ENCODE measurements around the gene SLC25A43. TPM values are rescaled to one million over a fixed set of nuclear protein-coding genes. Genes with fewer than 3 reads are reported as not detected.
A peak's percentile ranks its signal among the peaks of the same experiment; 100 is the strongest.

SLC25A43 gene
- total and polyA plus RNA-seq, 9 of the 15 experiments (the other 6 are each of a cell fraction or from before 2014, with no cell fraction given), result 1.3 to 8.4 (median 4.0) TPM

DNA sequence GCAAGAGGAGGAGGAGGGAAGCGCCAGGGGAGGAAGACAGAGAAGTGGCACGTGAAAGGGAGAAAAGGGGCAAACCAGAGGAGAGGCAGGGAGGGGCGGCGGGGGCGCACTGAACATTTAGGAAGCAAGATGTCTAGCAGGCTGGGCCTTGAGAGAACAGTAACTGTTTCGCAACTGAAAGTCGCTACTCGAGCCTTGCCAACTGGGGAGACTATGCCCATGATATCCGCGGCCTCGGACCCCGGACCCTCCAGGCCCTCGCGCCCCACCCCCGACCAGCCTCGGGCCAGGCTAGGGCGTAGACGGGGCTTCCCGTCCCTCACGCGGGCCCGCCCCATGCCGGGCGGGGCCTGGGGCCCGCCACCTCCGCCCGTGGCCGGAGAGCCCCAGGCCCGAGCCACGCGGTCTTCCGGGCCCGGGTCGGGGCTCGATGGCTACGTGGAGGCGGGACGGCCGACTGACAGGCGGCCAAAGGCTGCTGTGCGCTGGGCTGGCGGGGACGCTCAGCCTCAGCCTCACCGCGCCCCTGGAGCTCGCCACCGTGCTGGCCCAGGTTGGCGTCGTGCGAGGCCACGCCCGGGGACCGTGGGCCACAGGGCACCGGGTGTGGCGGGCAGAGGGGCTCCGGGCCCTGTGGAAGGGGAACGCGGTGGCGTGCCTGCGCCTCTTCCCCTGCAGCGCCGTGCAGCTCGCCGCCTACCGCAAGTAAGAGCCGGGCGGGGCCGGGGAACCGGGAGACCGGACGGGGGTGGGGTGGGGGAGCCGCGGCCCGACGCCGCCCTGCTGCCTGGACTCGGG, at the start of gene SLC25A43 (continued):
- TF ChIP-seq, protein P1, sequence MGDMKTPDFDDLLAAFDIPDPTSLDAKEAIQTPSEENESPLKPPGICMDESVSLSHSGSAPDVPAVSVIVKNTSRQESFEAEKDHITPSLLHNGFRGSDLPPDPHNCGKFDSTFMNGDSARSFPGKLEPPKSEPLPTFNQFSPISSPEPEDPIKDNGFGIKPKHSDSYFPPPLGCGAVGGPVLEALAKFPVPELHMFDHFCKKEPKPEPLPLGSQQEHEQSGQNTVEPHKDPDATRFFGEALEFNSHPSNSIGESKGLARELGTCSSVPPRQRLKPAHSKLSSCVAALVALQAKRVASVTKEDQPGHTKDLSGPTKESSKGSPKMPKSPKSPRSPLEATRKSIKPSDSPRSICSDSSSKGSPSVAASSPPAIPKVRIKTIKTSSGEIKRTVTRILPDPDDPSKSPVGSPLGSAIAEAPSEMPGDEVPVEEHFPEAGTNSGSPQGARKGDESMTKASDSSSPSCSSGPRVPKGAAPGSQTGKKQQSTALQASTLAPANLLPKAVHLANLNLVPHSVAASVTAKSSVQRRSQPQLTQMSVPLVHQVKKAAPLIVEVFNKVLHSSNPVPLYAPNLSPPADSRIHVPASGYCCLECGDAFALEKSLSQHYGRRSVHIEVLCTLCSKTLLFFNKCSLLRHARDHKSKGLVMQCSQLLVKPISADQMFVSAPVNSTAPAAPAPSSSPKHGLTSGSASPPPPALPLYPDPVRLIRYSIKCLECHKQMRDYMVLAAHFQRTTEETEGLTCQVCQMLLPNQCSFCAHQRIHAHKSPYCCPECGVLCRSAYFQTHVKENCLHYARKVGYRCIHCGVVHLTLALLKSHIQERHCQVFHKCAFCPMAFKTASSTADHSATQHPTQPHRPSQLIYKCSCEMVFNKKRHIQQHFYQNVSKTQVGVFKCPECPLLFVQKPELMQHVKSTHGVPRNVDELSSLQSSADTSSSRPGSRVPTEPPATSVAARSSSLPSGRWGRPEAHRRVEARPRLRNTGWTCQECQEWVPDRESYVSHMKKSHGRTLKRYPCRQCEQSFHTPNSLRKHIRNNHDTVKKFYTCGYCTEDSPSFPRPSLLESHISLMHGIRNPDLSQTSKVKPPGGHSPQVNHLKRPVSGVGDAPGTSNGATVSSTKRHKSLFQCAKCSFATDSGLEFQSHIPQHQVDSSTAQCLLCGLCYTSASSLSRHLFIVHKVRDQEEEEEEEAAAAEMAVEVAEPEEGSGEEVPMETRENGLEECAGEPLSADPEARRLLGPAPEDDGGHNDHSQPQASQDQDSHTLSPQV (IDR thresholded peaks at IDR 0.05), result peak; percentile 72
- TF ChIP-seq, protein P2, sequence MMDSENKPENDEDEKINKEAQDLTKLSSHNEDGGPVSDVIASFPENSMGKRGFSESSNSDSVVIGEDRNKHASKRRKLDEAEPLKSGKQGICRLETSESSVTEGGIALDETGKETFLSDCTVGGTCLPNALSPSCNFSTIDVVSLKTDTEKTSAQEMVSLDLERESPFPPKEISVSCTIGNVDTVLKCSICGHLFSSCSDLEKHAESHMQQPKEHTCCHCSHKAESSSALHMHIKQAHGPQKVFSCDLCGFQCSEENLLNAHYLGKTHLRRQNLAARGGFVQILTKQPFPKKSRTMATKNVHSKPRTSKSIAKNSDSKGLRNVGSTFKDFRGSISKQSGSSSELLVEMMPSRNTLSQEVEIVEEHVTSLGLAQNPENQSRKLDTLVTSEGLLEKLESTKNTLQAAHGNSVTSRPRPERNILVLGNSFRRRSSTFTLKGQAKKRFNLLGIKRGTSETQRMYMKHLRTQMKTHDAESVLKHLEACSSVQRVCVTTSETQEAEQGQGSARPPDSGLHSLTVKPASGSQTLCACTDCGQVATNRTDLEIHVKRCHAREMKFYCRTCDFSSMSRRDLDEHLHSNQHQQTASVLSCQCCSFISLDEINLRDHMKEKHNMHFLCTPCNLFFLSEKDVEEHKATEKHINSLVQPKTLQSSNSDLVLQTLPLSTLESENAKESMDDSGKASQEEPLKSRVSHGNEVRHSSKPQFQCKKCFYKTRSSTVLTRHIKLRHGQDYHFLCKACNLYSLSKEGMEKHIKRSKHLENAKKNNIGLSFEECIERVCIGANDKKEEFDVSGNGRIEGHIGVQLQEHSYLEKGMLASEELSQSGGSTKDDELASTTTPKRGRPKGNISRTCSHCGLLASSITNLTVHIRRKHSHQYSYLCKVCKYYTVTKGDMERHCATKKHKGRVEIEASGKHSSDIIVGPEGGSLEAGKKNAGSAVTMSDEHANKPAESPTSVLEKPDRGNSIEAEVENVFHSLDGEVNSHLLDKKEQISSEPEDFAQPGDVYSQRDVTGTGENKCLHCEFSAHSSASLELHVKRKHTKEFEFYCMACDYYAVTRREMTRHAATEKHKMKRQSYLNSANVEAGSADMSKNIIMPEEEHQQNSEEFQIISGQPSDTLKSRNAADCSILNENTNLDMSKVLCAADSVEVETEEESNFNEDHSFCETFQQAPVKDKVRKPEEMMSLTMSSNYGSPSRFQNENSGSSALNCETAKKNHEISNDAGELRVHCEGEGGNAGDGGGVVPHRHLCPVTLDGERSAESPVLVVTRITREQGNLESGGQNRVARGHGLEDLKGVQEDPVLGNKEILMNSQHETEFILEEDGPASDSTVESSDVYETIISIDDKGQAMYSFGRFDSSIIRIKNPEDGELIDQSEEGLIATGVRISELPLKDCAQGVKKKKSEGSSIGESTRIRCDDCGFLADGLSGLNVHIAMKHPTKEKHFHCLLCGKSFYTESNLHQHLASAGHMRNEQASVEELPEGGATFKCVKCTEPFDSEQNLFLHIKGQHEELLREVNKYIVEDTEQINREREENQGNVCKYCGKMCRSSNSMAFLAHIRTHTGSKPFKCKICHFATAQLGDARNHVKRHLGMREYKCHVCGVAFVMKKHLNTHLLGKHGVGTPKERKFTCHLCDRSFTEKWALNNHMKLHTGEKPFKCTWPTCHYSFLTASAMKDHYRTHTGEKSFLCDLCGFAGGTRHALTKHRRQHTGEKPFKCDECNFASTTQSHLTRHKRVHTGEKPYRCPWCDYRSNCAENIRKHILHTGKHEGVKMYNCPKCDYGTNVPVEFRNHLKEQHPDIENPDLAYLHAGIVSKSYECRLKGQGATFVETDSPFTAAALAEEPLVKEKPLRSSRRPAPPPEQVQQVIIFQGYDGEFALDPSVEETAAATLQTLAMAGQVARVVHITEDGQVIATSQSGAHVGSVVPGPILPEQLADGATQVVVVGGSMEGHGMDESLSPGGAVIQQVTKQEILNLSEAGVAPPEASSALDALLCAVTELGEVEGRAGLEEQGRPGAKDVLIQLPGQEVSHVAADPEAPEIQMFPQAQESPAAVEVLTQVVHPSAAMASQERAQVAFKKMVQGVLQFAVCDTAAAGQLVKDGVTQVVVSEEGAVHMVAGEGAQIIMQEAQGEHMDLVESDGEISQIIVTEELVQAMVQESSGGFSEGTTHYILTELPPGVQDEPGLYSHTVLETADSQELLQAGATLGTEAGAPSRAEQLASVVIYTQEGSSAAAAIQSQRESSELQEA (IDR thresholded peaks at IDR 0.05; ENCODE audit: low read depth), result no peak
- TF ChIP-seq ZBTB33 (CRISPR knock-in tag; IDR thresholded peaks at IDR 0.05) (peak; percentile 69), CEBPB (tag; IDR thresholded peaks at IDR 0.05) (peak; percentile 31; the same call in 1 of the 2 replicates), ELK1 (CRISPR knock-in tag; IDR thresholded peaks at IDR 0.05) (no peak), PPARD (CRISPR knock-in tag; IDR thresholded peaks at IDR 0.05) (no peak), MAX (CRISPR knock-in tag; IDR thresholded peaks at IDR 0.05) (peak; percentile 72), ZNF174 (CRISPR knock-in tag; IDR thresholded peaks at IDR 0.05) (no peak), ZSCAN32 (CRISPR knock-in tag; IDR thresholded peaks at IDR 0.05) (no peak), SMAD4 (CRISPR knock-in tag; conservative IDR thresholded peaks at IDR 0.05) (0 out of 2 replicates have a peak, but pooled peaks have one; percentile 37)
